Measurements from ENCODE around the gene UNC5B. TPM values are rescaled to one million over a fixed set of nuclear protein-coding genes. Genes with fewer than 3 reads are reported as not detected.

The UNC5B gene
- total and polyA plus RNA-seq, 10 donors = 0.74 to 21.1 (median 11.3) TPM

- Histone ChIP-seq H3K4me3 (no peak overlapping the region), H3K9me3 (no peaks in the 10 kb centered on the region), H3K27me3 (replicated peaks in 1 of 7) (peaks cover 0 to 51% (median 5%) of the 10 kb centered on the region in 7 donors), H3K27ac (no peak overlapping the region), H3K4me1 (peaks cover 0 to 44% (median 14%) of the 10 kb centered on the region in 6 donors), H3K36me3 (no peaks in the 10 kb centered on the region)
- TF ChIP-seq CTCF (IDR thresholded peaks at IDR 0.05 in 8 of 11, conservative IDR thresholded peaks at IDR 0.05 in 3 of 11) (no peak), POLR2AphosphoS5 (IDR thresholded peaks at IDR 0.05) (no peak), POLR2A (IDR thresholded peaks at IDR 0.05) (no peak)
- 94 to 100% (median 96%) methylated on average over 4 of the region's 4 CpGs for WGBS, 5 donors
- intact Hi-C loops (cut with DNase I; ENCODE audit: low total_unique reads) = no loop called here
- no peak for DNase-seq
Observed at GRCh38 chr10:71258046-71258445, 45.7 kb downstream of the UNC5B start.

GRCh38 chr10:71258446-71259145 lies 46.2 kb downstream of the UNC5B start:
- Histone ChIP-seq H3K36me3 (no peaks in the 10 kb centered on the region), H3K4me1 (peaks cover 0 to 47% (median 17%) of the 10 kb centered on the region in 6 donors), H3K9me3 (no peaks in the 10 kb centered on the region), H3K27ac (no peak overlapping the region), H3K27me3 (replicated peaks in 1 of 7) (peaks cover 0 to 46% (median 5%) of the 10 kb centered on the region in 7 donors), H3K4me3 (no peak overlapping the region)
- 79 to 100% (median 84%) methylated on average over 1 to 9 of the region's 9 CpGs for whole genome bisulfite sequencing, 5 donors
- no peak for DNase-seq
- TF ChIP-seq POLR2A (IDR thresholded peaks at IDR 0.05) = no peak
- no peak for TF ChIP-seq POLR2AphosphoS5 (IDR thresholded peaks at IDR 0.05)
- intact Hi-C loops (cut with DNase I; ENCODE audit: low total_unique reads) = no loop called here

GRCh38 chr10:71259282-71259681 lies 46.9 kb downstream of the UNC5B start:
- TF ChIP-seq POLR2AphosphoS5 (IDR thresholded peaks at IDR 0.05) (no peak), POLR2A (IDR thresholded peaks at IDR 0.05) (no peak), CTCF (IDR thresholded peaks at IDR 0.05 in 8 of 11, conservative IDR thresholded peaks at IDR 0.05 in 3 of 11) (no peak)
- 90 to 96% (median 91%) methylated on average over 7 of the region's 7 CpGs for WGBS, 5 donors
- no peak overlapping the region for H3K4me3 ChIP-seq
- H3K9me3 ChIP-seq = no peaks in the 10 kb centered on the region
- peaks cover 0 to 40% (median 5%) of the 10 kb centered on the region in 7 donors for H3K27me3 ChIP-seq (replicated peaks in 1 of 7)
- no peak for DNase-seq
- intact Hi-C loops (cut with DNase I; ENCODE audit: low total_unique reads) = no loop called here
- peak overlapping the region in 2 of 8 donors; percentile 38 to 48 for H3K27ac ChIP-seq
- no peaks in the 10 kb centered on the region for H3K36me3 ChIP-seq
- H3K4me1 ChIP-seq = peaks cover 0 to 47% (median 17%) of the 10 kb centered on the region in 6 donors

GRCh38 chr10:71259815-71260501 lies 47.6 kb downstream of the UNC5B start:
- Histone ChIP-seq H3K4me3 (no peak overlapping the region), H3K9me3 (no peaks in the 10 kb centered on the region), H3K36me3 (no peaks in the 10 kb centered on the region), H3K4me1 (peaks cover 0 to 47% (median 17%) of the 10 kb centered on the region in 6 donors), H3K27me3 (replicated peaks in 1 of 7) (peaks cover 0 to 36% (median 5%) of the 10 kb centered on the region in 7 donors), H3K27ac (peak overlapping the region in 5 of 8 donors; percentile 14 to 49 (median 41))
- no peak for DNase-seq
- TF ChIP-seq POLR2A (IDR thresholded peaks at IDR 0.05) = no peak
- TF ChIP-seq CTCF (IDR thresholded peaks at IDR 0.05 in 8 of 11, conservative IDR thresholded peaks at IDR 0.05 in 3 of 11) = no peak
- no peak for TF ChIP-seq POLR2AphosphoS5 (IDR thresholded peaks at IDR 0.05)
- WGBS, 5 donors = 60 to 75% (median 72%) methylated on average over 9 to 13 of the region's 13 CpGs
- intact Hi-C loops (cut with DNase I; ENCODE audit: low total_unique reads) = no loop called here
